Nephron (organoid): ENCODE data around the gene TDP1.

Experiments
- H3K27ac Mint-ChIP-seq, 3 experiments: 2 replicates each; pipeline ENCODE4 v1.8.0; 2020; ENCODE audit warnings: mixed read lengths in 3 of 3, mild to moderate bottlenecking in 2 of 3, moderate library complexity in 1 of 3
- H3K27me3 Mint-ChIP-seq: 2 replicates; pipeline ENCODE4 v1.8.0; 2021; ENCODE audit warnings: low read depth, mild to moderate bottlenecking, moderate library complexity, mixed read lengths
- H3K36me3 Mint-ChIP-seq: 2 replicates; pipeline ENCODE4 v1.8.0; 2020; ENCODE audit warnings: low read depth, mixed read lengths
- H3K4me1 Mint-ChIP-seq: 2 replicates; pipeline ENCODE4 v1.8.0; 2020; ENCODE audit warnings: mixed read lengths
- H3K4me3 Mint-ChIP-seq, 3 experiments: 2 replicates each; pipeline ENCODE4 v1.8.0; 2020; ENCODE audit warnings: mild to moderate bottlenecking in 3 of 3, mixed read lengths in 3 of 3, moderate library complexity in 2 of 3
- H3K9me3 Mint-ChIP-seq: 2 replicates; pipeline ENCODE4 v1.8.0; 2020; ENCODE audit warnings: mixed read lengths
- CTCF ChIP-seq, 3 experiments: fragments of 200-600 bp; sonication (generic); IDR thresholded peaks; one replicate each; pipeline ENCODE4 v1.5.0; 2021; ENCODE audit warnings: antibody characterized with exemption in 3 of 3; ENCODE audit not compliant: unreplicated experiment in 3 of 3

TDP1 gene

DNA sequence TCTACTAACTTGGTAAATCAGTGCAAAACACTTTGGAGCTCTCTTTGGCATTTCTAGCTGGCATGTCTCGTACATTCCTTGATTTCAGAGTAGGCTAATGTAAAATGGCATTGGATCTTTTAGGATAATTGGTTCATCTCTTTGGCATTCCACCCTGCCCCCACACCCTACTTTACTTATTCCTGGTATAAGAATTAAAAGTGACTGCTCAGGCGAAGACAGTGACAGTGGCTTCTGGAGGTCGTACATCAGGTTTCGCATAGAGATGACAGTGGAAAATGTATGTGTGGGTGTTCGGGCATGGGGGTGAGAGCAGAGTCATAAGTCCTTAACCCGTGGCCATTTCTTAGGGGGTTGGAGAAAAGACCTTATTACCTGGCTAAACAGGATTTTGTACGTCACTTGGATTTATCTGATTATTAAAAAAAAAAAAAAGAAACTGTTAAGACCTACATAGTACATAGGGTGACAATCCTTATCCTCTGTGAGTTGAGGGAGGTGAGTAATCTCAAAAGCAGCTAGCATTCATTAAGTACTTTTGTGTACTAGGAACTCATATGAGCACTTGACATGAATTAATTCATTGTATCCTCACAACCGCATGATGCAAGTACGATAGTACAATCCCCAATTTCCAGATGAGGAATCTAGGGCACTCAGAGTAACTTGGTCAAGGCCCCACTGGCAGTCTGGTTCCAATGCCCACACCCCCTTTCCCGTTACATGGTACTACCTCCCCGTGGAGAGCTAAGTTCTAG, 83.7 kb downstream of the TDP1 start:
- no peaks in the 10 kb centered on the region for H3K27me3 Mint-ChIP-seq
- TF ChIP-seq CTCF (IDR thresholded peaks at IDR 0.05; ENCODE audit: unreplicated experiment in 3 of 3), result no peak

DNA sequence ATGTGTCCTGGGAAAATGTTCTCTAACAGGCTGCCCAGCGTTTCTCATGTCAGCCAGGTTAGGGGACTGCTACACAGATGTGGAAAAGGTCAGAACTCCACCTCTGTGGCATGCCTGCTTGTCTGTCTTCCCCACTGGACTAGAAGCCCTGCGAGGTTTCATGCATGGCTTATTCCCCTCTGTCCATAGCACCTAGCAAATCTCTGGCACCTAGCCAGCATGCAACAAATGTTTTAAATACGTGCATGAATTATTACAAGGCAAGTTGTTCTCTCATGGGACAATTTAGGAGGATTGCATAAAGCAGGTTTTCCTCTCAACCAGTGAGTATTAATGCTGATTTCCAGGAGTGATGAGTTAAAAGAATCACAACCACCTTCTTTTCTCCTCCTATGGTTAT, 84.7 kb downstream of the TDP1 start:
- peaks cover 52% of the 10 kb centered on the region for H3K36me3 Mint-ChIP-seq
- TF ChIP-seq CTCF (IDR thresholded peaks at IDR 0.05; ENCODE audit: unreplicated experiment in 3 of 3), result no peak
- H3K4me3 Mint-ChIP-seq, result no peak overlapping the region
- H3K4me1 Mint-ChIP-seq, result peaks cover 22% of the 10 kb centered on the region
- H3K27ac Mint-ChIP-seq, result no peak overlapping the region
- no peaks in the 10 kb centered on the region for H3K27me3 Mint-ChIP-seq
- no peaks in the 10 kb centered on the region for H3K9me3 Mint-ChIP-seq

More for the DNA sequence above, 83.7 kb downstream of the TDP1 start:
- H3K4me3 Mint-ChIP-seq, result no peak overlapping the region
- H3K4me1 Mint-ChIP-seq, result peaks cover 22% of the 10 kb centered on the region
- no peak overlapping the region for H3K27ac Mint-ChIP-seq
- peaks cover 59% of the 10 kb centered on the region for H3K36me3 Mint-ChIP-seq
- H3K9me3 Mint-ChIP-seq, result no peaks in the 10 kb centered on the region

- H3K4me1 Mint-ChIP-seq, result peaks cover 22% of the 10 kb centered on the region
- no peaks in the 10 kb centered on the region for H3K27me3 Mint-ChIP-seq
- no peak for TF ChIP-seq CTCF (IDR thresholded peaks at IDR 0.05; ENCODE audit: unreplicated experiment in 3 of 3)
- H3K9me3 Mint-ChIP-seq, result no peaks in the 10 kb centered on the region
- H3K4me3 Mint-ChIP-seq, result no peak overlapping the region
- peaks cover 35% of the 10 kb centered on the region for H3K36me3 Mint-ChIP-seq
- no peak overlapping the region for H3K27ac Mint-ChIP-seq
Observed at GRCh38 chr14:90042496-90043252, 86.9 kb downstream of the TDP1 start.

DNA sequence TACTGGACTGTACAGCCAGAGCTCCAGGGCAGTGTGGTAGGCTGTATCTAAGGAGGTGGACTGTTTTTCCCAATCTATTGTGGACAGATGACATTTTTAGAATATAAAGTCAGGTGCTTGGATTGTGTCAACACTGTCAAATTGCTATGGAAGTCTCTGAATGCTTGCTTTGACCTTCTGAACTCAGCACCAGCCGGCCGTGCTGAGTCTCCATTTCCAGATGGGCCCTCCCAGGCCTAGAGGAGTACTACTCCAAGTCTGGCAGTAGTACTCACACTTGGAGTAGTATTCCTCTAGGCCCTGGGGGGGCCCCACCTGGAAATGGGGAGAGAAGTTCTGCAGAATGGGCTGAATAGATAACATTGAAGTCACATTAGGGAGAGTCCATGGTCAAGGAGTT, 89.9 kb downstream of the TDP1 start:
- Mint-ChIP-seq H3K27me3 (peaks cover 5% of the 10 kb centered on the region), H3K36me3 (peaks cover 21% of the 10 kb centered on the region), H3K27ac (no peak overlapping the region), H3K4me1 (peaks cover 19% of the 10 kb centered on the region), H3K4me3 (no peak overlapping the region), H3K9me3 (no peaks in the 10 kb centered on the region)
- TF ChIP-seq CTCF (IDR thresholded peaks at IDR 0.05; ENCODE audit: unreplicated experiment in 3 of 3), result no peak

DNA sequence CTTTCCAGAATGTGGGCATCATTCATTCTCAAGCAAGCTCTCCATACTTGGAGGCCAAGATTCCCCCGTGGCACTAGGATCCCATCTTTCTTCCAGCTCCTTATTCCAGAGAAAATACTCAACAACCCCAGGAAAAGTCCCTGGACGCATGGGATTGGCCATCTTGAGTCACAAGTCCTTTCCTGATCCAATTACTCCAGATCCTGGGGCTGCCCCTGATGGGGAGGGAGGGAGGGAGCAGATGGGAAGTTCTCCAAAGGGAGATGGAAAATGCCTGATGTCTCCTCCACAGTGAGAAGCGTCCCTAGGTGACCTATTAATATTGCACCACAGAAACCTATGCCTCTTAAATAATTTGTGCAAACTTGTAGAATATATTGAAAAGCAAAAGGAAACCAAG, 93.7 kb downstream of the TDP1 start:
- no peaks in the 10 kb centered on the region for H3K9me3 Mint-ChIP-seq
- H3K27me3 Mint-ChIP-seq, result peaks cover 15% of the 10 kb centered on the region
- no peaks in the 10 kb centered on the region for H3K4me1 Mint-ChIP-seq
- no peak overlapping the region for H3K27ac Mint-ChIP-seq
- peaks cover 7% of the 10 kb centered on the region for H3K36me3 Mint-ChIP-seq
- H3K4me3 Mint-ChIP-seq, result no peak overlapping the region
- no peak for TF ChIP-seq CTCF (IDR thresholded peaks at IDR 0.05; ENCODE audit: unreplicated experiment in 3 of 3)
